GM23338 (cell line): ENCODE results near the gene MYOZ2. TPM values are rescaled to one million over a fixed set of nuclear protein-coding genes. Genes with fewer than 3 reads are reported as not detected.

ENCODE experiments used
- ATAC-seq: fragments of 200-7000 bp; cut with Tn5 transposase; 3 replicates; pipeline ENCODE4 v1.9.1; 2020
- DNase-seq: peaks from one replicate; pipeline ENCODE4 v3.0.0-alpha.2; 2015; ENCODE audit warnings: low spot score
- H2AFZ ChIP-seq: fragments of 200-600 bp; sonication (generic); 2 replicates; pipeline ENCODE4 v1.8.0; 2016; ENCODE audit warnings: antibody characterized with exemption, mild to moderate bottlenecking, moderate library complexity
- H3F3A ChIP-seq: fragments of 200-600 bp; sonication (generic); replicated peaks from 2 replicates; pipeline ENCODE4 v1.8.0; 2017; ENCODE audit warnings: antibody characterized with exemption, mixed run types, low read depth
- H3K27ac ChIP-seq: fragments of 200-600 bp; sonication (generic); 2 replicates; pipeline ENCODE4 v1.6.1; 2016; ENCODE audit warnings: low read depth
- H3K27me3 ChIP-seq: fragments of 200-600 bp; sonication (generic); 2 replicates; pipeline ENCODE4 v1.8.0; 2016; ENCODE audit warnings: mild to moderate bottlenecking, mixed run types, moderate library complexity; ENCODE audit not compliant: insufficient read depth
- H3K36me3 ChIP-seq: fragments of 200-600 bp; sonication (generic); 2 replicates; pipeline ENCODE4 v1.8.0; 2016; ENCODE audit warnings: mild to moderate bottlenecking; ENCODE audit not compliant: insufficient read depth
- H3K4me1 ChIP-seq: fragments of 200-600 bp; sonication (generic); 2 replicates; pipeline ENCODE4 v1.8.0; 2016; ENCODE audit warnings: mild to moderate bottlenecking, moderate library complexity; ENCODE audit not compliant: insufficient read depth
- H3K4me2 ChIP-seq: fragments of 200-600 bp; sonication (generic); 2 replicates; pipeline ENCODE4 v1.7.1; 2017; ENCODE audit warnings: mixed run types
- H3K4me3 ChIP-seq: fragments of 200-600 bp; sonication (generic); 2 replicates; pipeline ENCODE4 v1.6.1; 2016; ENCODE audit warnings: mixed run types
- H3K79me2 ChIP-seq: fragments of 200-600 bp; sonication (generic); replicated peaks from 2 replicates; pipeline ENCODE4 v1.8.0; 2017; ENCODE audit warnings: mild to moderate bottlenecking; ENCODE audit not compliant: insufficient read depth
- H3K9me2 ChIP-seq: fragments of 200-600 bp; sonication (generic); 2 replicates; pipeline ENCODE4 v1.8.0; 2017; ENCODE audit not compliant: insufficient read depth
- H4K20me1 ChIP-seq: fragments of 200-600 bp; sonication (generic); replicated peaks from 2 replicates; pipeline ENCODE4 v1.8.0; 2017; ENCODE audit warnings: mild to moderate bottlenecking; ENCODE audit not compliant: insufficient read depth
- H3K27ac Mint-ChIP-seq: 2 replicates; pipeline ENCODE4 v1.8.0; 2020; ENCODE audit warnings: inconsistent platforms, mild to moderate bottlenecking, moderate library complexity, mixed read lengths
- H3K27me3 Mint-ChIP-seq: 3 replicates; pipeline ENCODE4 v1.8.0; 2022; ENCODE audit warnings: low read depth, mild to moderate bottlenecking, moderate library complexity, mixed read lengths, inconsistent platforms; ENCODE audit not compliant: insufficient read depth, poor library complexity
- H3K36me3 Mint-ChIP-seq: 3 replicates; pipeline ENCODE4 v1.8.0; 2021; ENCODE audit warnings: low read depth, mild to moderate bottlenecking, inconsistent platforms, moderate library complexity, mixed read lengths
- H3K4me1 Mint-ChIP-seq: 3 replicates; pipeline ENCODE4 v1.8.0; 2020; ENCODE audit warnings: mild to moderate bottlenecking, inconsistent platforms, mixed read lengths
- H3K4me3 Mint-ChIP-seq: 3 replicates; pipeline ENCODE4 v1.8.0; 2021; ENCODE audit warnings: moderate library complexity, mild to moderate bottlenecking, inconsistent platforms, mixed read lengths
- H3K9me3 Mint-ChIP-seq: 3 replicates; pipeline ENCODE4 v1.8.0; 2020; ENCODE audit warnings: moderate library complexity, mild to moderate bottlenecking, inconsistent platforms, mixed read lengths
- CREB1 ChIP-seq: fragments of 250-450 bp; sonication (Bioruptor Pico); IDR thresholded peaks from 2 replicates; pipeline ENCODE4 v1.5.0; 2020; ENCODE audit warnings: low read depth, mild to moderate bottlenecking, moderate library complexity
- ETS1 ChIP-seq: IDR thresholded peaks from 2 replicates; pipeline ENCODE4 v1.6.1; 2016; ENCODE audit warnings: antibody characterized with exemption
- EZH2 ChIP-seq: fragments of 200-600 bp; sonication (generic); IDR thresholded peaks from one replicate; pipeline ENCODE4 v1.8.0; 2017; ENCODE audit warnings: antibody characterized with exemption, mild to moderate bottlenecking, low read depth; ENCODE audit not compliant: unreplicated experiment
- REST ChIP-seq: IDR thresholded peaks from one replicate; pipeline ENCODE4 v1.6.1; 2018; ENCODE audit warnings: antibody characterized with exemption; ENCODE audit not compliant: unreplicated experiment
- STAT1 ChIP-seq: IDR thresholded peaks from one replicate; pipeline ENCODE4 v1.6.1; 2016; ENCODE audit warnings: antibody characterized with exemption; ENCODE audit not compliant: unreplicated experiment
- ZNF114 ChIP-seq: fragments of 250-450 bp; sonication (Bioruptor Pico); IDR thresholded peaks from 2 replicates; pipeline ENCODE4 v1.5.0; 2020; ENCODE audit warnings: mild to moderate bottlenecking, moderate library complexity
- ZNF331 ChIP-seq: fragments of 250-450 bp; sonication (Bioruptor Pico); IDR thresholded peaks from 2 replicates; pipeline ENCODE4 v1.5.0; 2020; ENCODE audit warnings: low read depth, mild to moderate bottlenecking, moderate library complexity
- ZNF462 ChIP-seq: fragments of 250-450 bp; sonication (Bioruptor Pico); IDR thresholded peaks from 2 replicates; pipeline ENCODE4 v1.5.0; 2020; ENCODE audit warnings: mild to moderate bottlenecking, moderate library complexity
- polyA plus RNA-seq: library from polyadenylated mRNA; unstranded; fragments of >200 nt; fragmentation: Nextera tagmentation; extraction: Ambion mirVana; gene quantifications from 2 replicates; pipeline ENCODE4 v1.2.1, GENCODE V29; 2016
- total RNA-seq: library from RNA; depleted of rRNA; stranded (reverse); fragments of >200 nt; shearing (Covaris generic); gene quantifications from 2 replicates; pipeline ENCODE4 v1.2.3, GENCODE V29; 2014

The MYOZ2 gene
- total and polyA plus RNA-seq, 2 experiments from 2014 or later, result not detected

GRCh38 chr4:119131164-119131563 lies 4.5 kb upstream of the MYOZ2 start:
- Histone ChIP-seq H2AFZ (no peak overlapping the region), H3K36me3 (no peaks in the 10 kb centered on the region), H3K79me2 (no peaks in the 10 kb centered on the region), H3K27ac (no peak overlapping the region), H3K27me3 (no peaks in the 10 kb centered on the region), H4K20me1 (no peaks in the 10 kb centered on the region), H3F3A (no peaks in the 10 kb centered on the region), H3K4me3 (no peak overlapping the region), H3K4me2 (no peak overlapping the region), H3K4me1 (no peaks in the 10 kb centered on the region), H3K9me2 (no peaks in the 10 kb centered on the region)
- H3K27me3 Mint-ChIP-seq, result no peaks in the 10 kb centered on the region
- no peaks in the 10 kb centered on the region for H3K36me3 Mint-ChIP-seq
- TF ChIP-seq ZNF462 (CRISPR knock-in tag), result no peak
- no peak for TF ChIP-seq REST
- TF ChIP-seq STAT1, result no peak
- TF ChIP-seq ZNF331 (CRISPR knock-in tag), result no peak
- TF ChIP-seq CREB1 (CRISPR knock-in tag), result no peak
- TF ChIP-seq EZH2, result no peak
- no peak for TF ChIP-seq ZNF114 (CRISPR knock-in tag)
- TF ChIP-seq ETS1, result no peak
- H3K4me1 Mint-ChIP-seq, result peaks cover 3% of the 10 kb centered on the region; the same call in 1 of the 3 replicates
- no peak overlapping the region for H3K4me3 Mint-ChIP-seq
- no peak for DNase-seq
- ATAC-seq, result no peak
- H3K27ac Mint-ChIP-seq, result no peak overlapping the region
- H3K9me3 Mint-ChIP-seq, result no peaks in the 10 kb centered on the region
